NCI-H1092 treated with DMSO at 0.1 percent for 48 hours (cell line): Measurements from ENCODE around the gene GPR78.

ENCODE experiments used
- DNase-seq: peaks from one replicate; lab custom pipeline; 2025; lab: John Stamatoyannopoulos, UW

GPR78 gene

GRCh38 chr4:8580321-8581093 is at the start of gene GPR78:
TSS of gene GPR78 (plus strand) at chr4:8580392. CDS start at chr4:8580983, 591 bp downstream.
- no peak for DNase-seq

GRCh38 chr4:8532245-8532781 is 47.9 kb upstream of the GPR78 start:
- DNase-seq = no peak

- no peak for DNase-seq
These were observed 46.8 kb upstream of the GPR78 start for GRCh38 chr4:8533274-8533865.

GRCh38 chr4:8534129-8534528 is 46.1 kb upstream of the GPR78 start:
- DNase-seq = no peak

- DNase-seq = no peak
These were observed 45.6 kb upstream of the GPR78 start for GRCh38 chr4:8534611-8535010.

- no peak for DNase-seq
These were observed 43.7 kb upstream of the GPR78 start for GRCh38 chr4:8536467-8536866.

- DNase-seq = peak; percentile 33
These were observed 43.1 kb upstream of the GPR78 start for GRCh38 chr4:8537041-8537461.

GRCh38 chr4:8538076-8538702 is 42.0 kb upstream of the GPR78 start:
- no peak for DNase-seq

GRCh38 chr4:8538703-8539567 is 41.3 kb upstream of the GPR78 start:
- DNase-seq = no peak

GRCh38 chr4:8539661-8540060 is 40.5 kb upstream of the GPR78 start:
- DNase-seq = no peak

GRCh38 chr4:8540072-8540471 is 40.1 kb upstream of the GPR78 start:
- no peak for DNase-seq

- no peak for DNase-seq
These were observed 39.6 kb upstream of the GPR78 start for GRCh38 chr4:8540586-8540985.

- no peak for DNase-seq
These were observed 39.2 kb upstream of the GPR78 start for GRCh38 chr4:8540991-8541390.

- DNase-seq = no peak
These were observed 38.0 kb upstream of the GPR78 start for GRCh38 chr4:8541981-8542715.

GRCh38 chr4:8542776-8543525 is 37.2 kb upstream of the GPR78 start:
- DNase-seq = no peak

GRCh38 chr4:8543623-8544022 is 36.6 kb upstream of the GPR78 start:
- no peak for DNase-seq

GRCh38 chr4:8544282-8544681 is 35.9 kb upstream of the GPR78 start:
- DNase-seq = no peak

GRCh38 chr4:8544741-8545438 is 35.3 kb upstream of the GPR78 start:
- no peak for DNase-seq

GRCh38 chr4:8545439-8545765 is 34.8 kb upstream of the GPR78 start:
- no peak for DNase-seq

- no peak for DNase-seq
These were observed 33.5 kb upstream of the GPR78 start for GRCh38 chr4:8546766-8547107.
